C4-2B (cell line): ENCODE data around the gene SCYGR4.

Experiments
- ZFX ChIP-seq: fragments of 450-650 bp; IDR thresholded peaks from 2 replicates; pipeline ENCODE4 v1.6.1; 2017
- TF ChIP-seq, protein P1 (sequence below): fragments of 450-650 bp; conservative IDR thresholded peaks from 2 replicates; pipeline ENCODE4 v1.5.1; 2017; ENCODE audit warnings: mild to moderate bottlenecking

- TF ChIP-seq, protein P1, sequence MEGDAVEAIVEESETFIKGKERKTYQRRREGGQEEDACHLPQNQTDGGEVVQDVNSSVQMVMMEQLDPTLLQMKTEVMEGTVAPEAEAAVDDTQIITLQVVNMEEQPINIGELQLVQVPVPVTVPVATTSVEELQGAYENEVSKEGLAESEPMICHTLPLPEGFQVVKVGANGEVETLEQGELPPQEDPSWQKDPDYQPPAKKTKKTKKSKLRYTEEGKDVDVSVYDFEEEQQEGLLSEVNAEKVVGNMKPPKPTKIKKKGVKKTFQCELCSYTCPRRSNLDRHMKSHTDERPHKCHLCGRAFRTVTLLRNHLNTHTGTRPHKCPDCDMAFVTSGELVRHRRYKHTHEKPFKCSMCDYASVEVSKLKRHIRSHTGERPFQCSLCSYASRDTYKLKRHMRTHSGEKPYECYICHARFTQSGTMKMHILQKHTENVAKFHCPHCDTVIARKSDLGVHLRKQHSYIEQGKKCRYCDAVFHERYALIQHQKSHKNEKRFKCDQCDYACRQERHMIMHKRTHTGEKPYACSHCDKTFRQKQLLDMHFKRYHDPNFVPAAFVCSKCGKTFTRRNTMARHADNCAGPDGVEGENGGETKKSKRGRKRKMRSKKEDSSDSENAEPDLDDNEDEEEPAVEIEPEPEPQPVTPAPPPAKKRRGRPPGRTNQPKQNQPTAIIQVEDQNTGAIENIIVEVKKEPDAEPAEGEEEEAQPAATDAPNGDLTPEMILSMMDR = no peak
- TF ChIP-seq ZFX = no peak
These were observed 40.5 kb upstream of the SCYGR4 start for GRCh38 chr2:227576812-227577211.
